ENCODE data around the gene STX3. TPM values are rescaled to one million over a fixed set of nuclear protein-coding genes. Genes with fewer than 3 reads are reported as not detected.

Gene STX3
- total RNA-seq, 4 donors from 2014 or later: 131 to 156 (median 142) TPM

DNA sequence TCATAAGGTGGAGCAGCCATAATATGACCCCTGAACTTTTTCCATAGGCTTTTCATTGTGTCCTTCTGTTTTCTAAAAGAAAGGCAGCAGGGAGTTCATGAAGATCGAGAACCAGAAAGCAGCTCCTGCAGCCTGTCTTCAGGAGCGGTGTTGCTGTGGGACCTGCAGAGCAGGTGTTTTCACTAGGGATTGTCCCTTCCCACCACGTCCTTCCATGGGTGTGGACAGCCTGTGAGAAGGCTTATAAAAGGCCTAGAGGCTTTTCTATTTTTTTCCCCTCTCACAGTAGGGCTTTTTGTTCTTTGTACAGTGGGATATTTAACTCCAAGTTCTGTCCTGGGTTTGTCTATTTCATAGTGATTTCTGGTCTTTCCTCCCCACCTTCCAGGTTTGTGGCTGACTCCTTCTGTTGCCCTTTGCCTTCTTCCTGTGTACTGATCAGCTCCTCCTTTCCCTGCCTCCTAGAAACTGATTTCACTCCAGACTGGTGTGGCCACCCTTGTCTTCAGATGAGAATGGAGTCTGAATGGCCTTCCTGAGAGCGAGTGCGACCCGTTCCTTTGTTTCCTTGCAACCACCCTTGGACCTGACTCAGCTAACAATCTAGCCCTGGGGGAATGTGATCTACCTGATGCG is 45.3 kb downstream of the STX3 start:
- H3K9me3 ChIP-seq: no peaks in the 10 kb centered on the region
- no peak overlapping the region for H3K4me3 ChIP-seq
- TF ChIP-seq EP300 (IDR thresholded peaks at IDR 0.05; ENCODE audit: low read depth): no peak
- TF ChIP-seq, protein P1, sequence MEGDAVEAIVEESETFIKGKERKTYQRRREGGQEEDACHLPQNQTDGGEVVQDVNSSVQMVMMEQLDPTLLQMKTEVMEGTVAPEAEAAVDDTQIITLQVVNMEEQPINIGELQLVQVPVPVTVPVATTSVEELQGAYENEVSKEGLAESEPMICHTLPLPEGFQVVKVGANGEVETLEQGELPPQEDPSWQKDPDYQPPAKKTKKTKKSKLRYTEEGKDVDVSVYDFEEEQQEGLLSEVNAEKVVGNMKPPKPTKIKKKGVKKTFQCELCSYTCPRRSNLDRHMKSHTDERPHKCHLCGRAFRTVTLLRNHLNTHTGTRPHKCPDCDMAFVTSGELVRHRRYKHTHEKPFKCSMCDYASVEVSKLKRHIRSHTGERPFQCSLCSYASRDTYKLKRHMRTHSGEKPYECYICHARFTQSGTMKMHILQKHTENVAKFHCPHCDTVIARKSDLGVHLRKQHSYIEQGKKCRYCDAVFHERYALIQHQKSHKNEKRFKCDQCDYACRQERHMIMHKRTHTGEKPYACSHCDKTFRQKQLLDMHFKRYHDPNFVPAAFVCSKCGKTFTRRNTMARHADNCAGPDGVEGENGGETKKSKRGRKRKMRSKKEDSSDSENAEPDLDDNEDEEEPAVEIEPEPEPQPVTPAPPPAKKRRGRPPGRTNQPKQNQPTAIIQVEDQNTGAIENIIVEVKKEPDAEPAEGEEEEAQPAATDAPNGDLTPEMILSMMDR (IDR thresholded peaks at IDR 0.05): no peak
- TF ChIP-seq POLR2AphosphoS5 (IDR thresholded peaks at IDR 0.05): no peak
- no peak for TF ChIP-seq POLR2A (IDR thresholded peaks at IDR 0.05)
- 67 to 68% methylated on average over 4 to 7 of the region's 7 CpGs for WGBS, 2 donors (ENCODE audit: low coverage in 1 of 2)
- no peaks in the 10 kb centered on the region for H3K27me3 ChIP-seq
- DNase-seq: peak; percentile 31
- in situ Hi-C loops (cut with MboI; ENCODE audit: low pct_ligation_motif_present in 1 of 4, low pct_unique_long_range_greater_than_20kb in 1 of 4, low sequenced_read_pairs in 3 of 4): loop anchor here (5.0 to 25.0 kb wide), 4 partner anchors 43 to 263 kb away; partner anchors contain the start of gene STX3 (in 3 of the 4)
- peaks cover 0 to 16% (median 7%) of the 10 kb centered on the region in 4 donors for H3K36me3 ChIP-seq
- H3K27ac ChIP-seq: peak overlapping the region; percentile 55 to 69 (median 56)
- intact Hi-C loops (cut with DNase I; ENCODE audit: low total_unique reads): loop anchor here (5.0 kb wide), 1 partner anchor 43 kb away; the partner anchor contains the start of gene STX3
- H3K4me1 ChIP-seq: peaks cover 4 to 26% (median 12%) of the 10 kb centered on the region in 4 donors

DNA sequence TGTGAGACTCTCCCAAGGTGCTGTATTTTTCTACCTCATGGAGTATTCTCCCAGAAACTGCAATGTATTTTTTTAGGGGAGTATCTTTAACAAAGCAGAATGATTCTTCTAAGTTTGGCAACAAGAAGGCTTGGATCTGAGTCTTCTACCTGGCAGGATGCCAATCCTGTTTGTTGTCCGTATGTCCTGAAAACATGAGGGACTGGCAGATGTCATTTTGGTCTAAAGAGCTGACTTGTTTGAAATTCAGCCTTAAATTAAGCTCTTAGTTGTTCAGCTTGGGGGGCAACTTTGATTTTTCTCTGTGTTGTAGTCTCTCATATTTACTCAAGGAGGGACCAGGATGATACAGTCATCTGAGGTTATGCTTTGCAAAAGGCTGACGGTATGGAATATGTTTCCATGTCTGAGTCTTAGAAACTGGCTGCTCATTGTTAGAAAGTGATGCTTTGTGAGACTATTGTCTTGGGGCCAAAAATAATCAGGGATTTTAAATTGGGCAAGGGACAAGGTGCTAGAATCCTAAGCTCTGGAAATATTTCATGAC is 46.1 kb downstream of the STX3 start:
- Histone ChIP-seq H3K4me3 (no peak overlapping the region), H3K9me3 (no peaks in the 10 kb centered on the region), H3K4me1 (peaks cover 4 to 26% (median 12%) of the 10 kb centered on the region in 4 donors), H3K27me3 (no peaks in the 10 kb centered on the region), H3K27ac (peak overlapping the region; percentile 55 to 69 (median 56)), H3K36me3 (peaks cover 0 to 16% (median 6%) of the 10 kb centered on the region in 4 donors)
- TF ChIP-seq EP300 (IDR thresholded peaks at IDR 0.05; ENCODE audit: low read depth): no peak
- in situ Hi-C loops (cut with MboI; ENCODE audit: low pct_ligation_motif_present in 1 of 4, low pct_unique_long_range_greater_than_20kb in 1 of 4, low sequenced_read_pairs in 3 of 4) (loop anchor here (5.0 to 25.0 kb wide), 4 partner anchors 44 to 264 kb away; partner anchors contain the start of gene STX3 (in 3 of the 4)), intact Hi-C loops (cut with DNase I; ENCODE audit: low total_unique reads) (loop anchor here (5.0 kb wide), 1 partner anchor 44 kb away; the partner anchor contains the start of gene STX3)
- 39% methylated on average over 2 of the region's 2 CpGs; no CpG with 5 or more reads in 1 of the 2 donors for WGBS, 2 donors (ENCODE audit: low coverage in 1 of 2)
- DNase-seq: no peak

DNA sequence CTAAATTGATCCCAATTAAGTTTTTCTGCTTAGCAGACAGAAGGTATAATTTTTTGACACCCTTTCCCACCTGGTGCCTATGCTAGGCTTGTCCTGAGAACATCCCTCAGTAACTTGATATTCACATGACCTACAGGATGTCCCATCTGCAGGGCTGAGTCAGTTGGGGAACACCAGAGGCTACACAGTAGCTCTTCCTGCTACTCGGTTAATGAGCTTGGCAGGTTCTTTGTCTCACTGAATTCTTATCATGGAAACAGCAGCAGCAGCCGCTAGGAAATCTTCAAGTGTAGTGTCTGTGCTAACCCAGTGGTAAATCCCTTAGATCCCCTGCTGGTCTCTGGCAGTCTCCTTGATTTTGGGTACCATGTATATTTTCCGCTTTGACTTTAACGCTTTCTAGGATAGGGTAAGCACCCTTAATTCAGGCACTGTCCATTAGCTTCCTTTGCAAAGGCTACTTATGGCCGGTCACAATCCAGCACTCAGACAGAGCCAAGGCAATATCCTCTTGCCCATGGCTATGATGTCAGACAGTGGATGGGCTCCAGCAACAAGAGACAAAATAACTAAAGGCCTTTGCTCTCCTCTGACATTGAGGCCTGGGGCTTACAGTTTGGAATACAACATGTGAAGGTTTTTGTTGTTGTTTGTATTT is 46.9 kb downstream of the STX3 start:
- Histone ChIP-seq H3K4me3 (no peak overlapping the region), H3K36me3 (peaks cover 0 to 20% (median 4%) of the 10 kb centered on the region in 4 donors), H3K27me3 (no peaks in the 10 kb centered on the region), H3K27ac (no peak overlapping the region), H3K9me3 (no peaks in the 10 kb centered on the region), H3K4me1 (peaks cover 4 to 29% (median 12%) of the 10 kb centered on the region in 4 donors)
- TF ChIP-seq POLR2A (IDR thresholded peaks at IDR 0.05): no peak
- no peak for TF ChIP-seq POLR2AphosphoS5 (IDR thresholded peaks at IDR 0.05)
- TF ChIP-seq, protein P1 (IDR thresholded peaks at IDR 0.05): no peak
- no peak for TF ChIP-seq EP300 (IDR thresholded peaks at IDR 0.05; ENCODE audit: low read depth)
- in situ Hi-C loops (cut with MboI; ENCODE audit: low pct_ligation_motif_present in 1 of 4, low pct_unique_long_range_greater_than_20kb in 1 of 4, low sequenced_read_pairs in 3 of 4) (loop anchor here (5.0 to 25.0 kb wide), 4 partner anchors 45 to 265 kb away; partner anchors contain the start of gene STX3 (in 3 of the 4)), intact Hi-C loops (cut with DNase I; ENCODE audit: low total_unique reads) (loop anchor here (5.0 kb wide), 1 partner anchor 45 kb away; the partner anchor contains the start of gene STX3)
- no peak for DNase-seq
- 55 to 74% methylated on average over 4 to 5 of the region's 5 CpGs for WGBS, 2 donors (ENCODE audit: low coverage in 1 of 2)

DNA sequence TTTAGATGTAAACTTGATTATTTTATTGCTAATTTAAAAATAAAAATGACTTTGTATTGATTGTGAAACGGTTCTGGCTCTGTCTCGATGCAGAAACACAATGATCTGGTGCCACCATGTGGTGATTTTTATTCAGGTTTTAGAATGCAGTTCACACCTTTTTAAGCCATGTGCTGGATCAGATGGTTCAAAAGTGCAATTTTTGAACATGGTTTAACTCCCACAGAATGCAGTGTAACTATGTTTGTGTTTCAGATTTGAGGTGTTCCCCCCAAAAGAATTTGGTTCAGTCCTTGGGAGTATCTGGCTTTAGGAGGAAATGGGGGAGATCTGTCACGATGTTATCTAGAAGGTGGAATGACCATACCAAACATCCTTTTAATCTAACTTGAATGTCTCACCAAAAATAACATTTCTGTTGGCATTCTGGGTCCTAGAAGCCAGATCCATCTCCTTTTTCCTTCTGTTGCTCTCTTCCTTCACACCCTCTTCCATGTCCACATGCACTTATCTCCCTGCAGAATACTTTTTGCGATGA is 47.5 kb downstream of the STX3 start:
- DNase-seq: no peak
- Histone ChIP-seq H3K27ac (no peak overlapping the region), H3K4me1 (peaks cover 4 to 35% (median 12%) of the 10 kb centered on the region in 4 donors), H3K4me3 (no peak overlapping the region), H3K27me3 (no peaks in the 10 kb centered on the region), H3K36me3 (peaks cover 0 to 14% (median 3%) of the 10 kb centered on the region in 4 donors), H3K9me3 (no peaks in the 10 kb centered on the region)
- 31 to 49% methylated on average over 3 to 4 of the region's 4 CpGs for WGBS, 2 donors (ENCODE audit: low coverage in 1 of 2)
- in situ Hi-C loops (cut with MboI; ENCODE audit: low pct_ligation_motif_present in 1 of 4, low pct_unique_long_range_greater_than_20kb in 1 of 4, low sequenced_read_pairs in 3 of 4) (loop anchor here (5.0 to 25.0 kb wide), 4 partner anchors 45 to 265 kb away; partner anchors contain the start of gene STX3 (in 3 of the 4)), intact Hi-C loops (cut with DNase I; ENCODE audit: low total_unique reads) (loop anchor here (5.0 kb wide), 1 partner anchor 45 kb away; the partner anchor contains the start of gene STX3)
- no peak for TF ChIP-seq POLR2AphosphoS5 (IDR thresholded peaks at IDR 0.05)
- TF ChIP-seq, protein P1 (IDR thresholded peaks at IDR 0.05): peak; percentile 55 to 81 (median 66)
